ENCODE results near the gene PRIM1. TPM values are rescaled to one million over a fixed set of nuclear protein-coding genes. Genes with fewer than 3 reads are reported as not detected.
"Not testable (repeated sequence)": the region's sequence is repeated elsewhere in the genome, so short reads cannot be mapped to it uniquely, and the experiment has no call there.

PRIM1 gene
- total RNA-seq, 1 experiment from 2014 or later, result 94.5 TPM

DNA sequence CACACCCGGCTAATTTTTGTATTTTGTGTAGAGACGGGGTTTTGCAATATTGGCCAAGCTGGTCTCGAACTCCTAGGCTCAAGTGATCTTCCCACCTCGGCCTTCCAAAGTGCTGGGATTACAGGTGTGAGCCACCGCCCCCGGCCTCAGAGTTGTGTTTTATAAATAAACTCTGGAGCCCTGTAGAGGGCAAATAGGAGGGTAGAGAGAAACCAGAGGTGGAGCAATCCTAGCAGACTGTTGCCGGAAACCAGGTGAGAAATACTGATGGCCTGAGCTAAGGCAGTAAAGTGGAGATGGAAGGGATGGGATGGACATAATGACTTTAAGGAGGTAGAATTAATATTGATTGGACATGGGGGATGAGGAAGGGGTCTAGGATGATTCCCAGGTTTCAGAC is 8.3 kb upstream of the PRIM1 start:
- no peak for DNase-seq (ENCODE audit: low read depth)

DNA sequence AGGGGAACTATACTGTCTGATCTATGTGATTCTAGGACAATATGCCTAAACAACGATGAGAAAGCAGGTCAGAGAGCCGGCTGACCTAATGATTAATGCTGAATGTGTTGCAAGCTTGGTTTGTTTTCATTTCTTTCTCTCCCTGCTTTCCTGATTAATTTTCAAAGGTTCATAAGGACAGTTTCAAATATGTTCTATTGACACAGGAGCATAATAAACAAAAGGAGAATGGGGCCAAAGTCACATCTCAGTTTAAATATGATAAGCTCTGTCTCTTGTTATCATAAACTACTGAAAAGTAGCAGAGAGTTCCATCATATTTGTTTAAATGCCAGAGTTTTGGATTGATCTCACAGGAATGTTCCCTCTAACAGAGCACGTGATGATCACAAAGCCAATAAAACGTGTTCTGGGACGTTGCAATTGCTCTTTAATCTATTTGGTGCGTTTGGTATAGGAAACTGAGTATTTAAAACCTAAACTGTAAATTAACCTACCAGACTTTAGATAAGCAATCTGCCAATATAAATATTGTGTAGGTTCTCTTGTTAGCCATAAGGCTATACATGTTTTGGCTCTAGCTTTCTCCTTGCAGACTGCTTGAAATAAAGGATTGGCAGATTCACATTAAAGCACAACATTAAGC is 7.3 kb upstream of the PRIM1 start:
- no peak for DNase-seq (ENCODE audit: low read depth)

DNA sequence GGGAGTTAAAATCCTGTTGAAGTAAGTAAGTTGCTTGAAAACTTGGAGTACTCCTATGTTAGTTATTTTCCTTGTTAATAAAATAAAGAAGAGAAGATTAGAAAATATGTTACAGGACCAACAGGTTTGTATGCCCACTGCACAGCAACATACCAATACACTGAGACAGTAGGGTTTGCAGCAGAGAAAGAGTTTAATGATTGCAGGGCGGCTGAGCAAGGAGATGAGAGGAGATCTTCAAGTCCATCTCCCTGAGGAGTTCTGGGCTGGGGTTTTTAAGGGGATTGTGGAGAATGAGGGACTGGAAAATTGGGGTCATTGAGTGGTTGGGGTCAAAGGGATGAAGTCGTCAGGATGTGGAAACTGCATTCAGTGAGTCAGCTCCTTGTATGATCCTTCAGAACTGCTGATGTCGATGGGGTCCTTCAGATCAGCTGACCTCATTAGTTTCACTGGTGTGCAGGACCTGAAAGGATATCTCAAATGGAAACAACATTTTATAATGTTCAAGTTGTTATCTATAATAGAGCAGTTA is 6.7 kb upstream of the PRIM1 start:
- DNase-seq (ENCODE audit: low read depth), result no peak

DNA sequence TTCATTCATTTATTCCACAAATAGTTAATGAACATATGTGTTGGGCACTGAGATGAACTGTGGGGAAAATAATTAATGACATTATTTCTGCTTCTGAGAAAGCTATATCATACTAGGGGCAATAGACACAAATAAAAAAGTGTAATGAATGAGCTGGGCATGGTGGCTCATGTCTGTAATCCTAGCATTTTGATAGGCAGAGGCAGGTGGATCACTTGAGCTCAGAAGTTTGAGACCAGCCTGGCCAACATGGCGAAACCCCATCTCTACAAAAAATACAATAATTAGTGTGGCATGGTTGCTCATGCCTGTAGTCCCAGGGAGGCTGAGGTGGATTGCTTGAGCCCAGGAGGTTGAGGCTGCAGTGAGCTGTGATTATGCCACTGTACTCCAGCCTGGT is 5.8 kb upstream of the PRIM1 start:
- DNase-seq (ENCODE audit: low read depth), result not testable (repeated sequence)

DNA sequence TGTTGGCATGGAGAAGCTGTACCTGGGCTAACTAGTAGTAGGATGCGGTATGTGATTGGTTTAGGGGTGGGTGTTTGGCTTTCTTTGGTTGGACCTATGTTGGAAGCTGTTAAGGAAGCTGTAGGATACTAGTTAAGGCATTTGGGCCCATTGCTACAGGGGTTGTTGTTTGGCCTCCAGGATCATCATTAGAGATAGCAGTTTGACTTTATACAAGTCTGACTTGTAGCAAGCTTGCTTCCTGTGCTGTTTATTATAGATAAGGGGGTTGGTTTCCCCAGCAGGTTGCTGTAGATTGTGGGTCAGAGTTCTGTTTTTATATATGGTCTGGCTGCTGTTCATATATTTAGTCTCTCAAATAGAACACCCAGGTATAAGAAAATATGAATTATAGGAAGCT is 1.4 kb upstream of the PRIM1 start:
- DNase-seq (ENCODE audit: low read depth), result no peak

DNA sequence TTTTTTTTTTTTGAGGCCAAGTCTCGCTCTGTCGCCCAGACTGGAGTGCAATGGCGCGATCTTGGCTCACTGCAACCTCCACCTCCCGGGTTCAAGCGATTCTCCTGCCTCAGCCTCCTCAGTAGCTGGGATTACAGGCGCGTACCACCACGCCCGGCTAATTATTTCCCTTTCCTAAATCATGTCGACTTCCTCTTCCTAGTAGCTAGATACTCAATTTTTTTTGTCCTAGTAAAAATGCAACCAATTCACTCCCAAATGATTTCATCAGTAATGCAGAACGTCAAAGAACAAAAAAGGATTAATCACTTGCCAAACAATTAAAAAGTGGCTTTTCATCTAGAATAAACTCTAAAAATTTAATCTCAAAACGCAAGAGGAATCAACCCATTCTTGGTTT is 1.5 kb downstream of the PRIM1 start:
- not testable (repeated sequence) for DNase-seq (ENCODE audit: low read depth)

DNA sequence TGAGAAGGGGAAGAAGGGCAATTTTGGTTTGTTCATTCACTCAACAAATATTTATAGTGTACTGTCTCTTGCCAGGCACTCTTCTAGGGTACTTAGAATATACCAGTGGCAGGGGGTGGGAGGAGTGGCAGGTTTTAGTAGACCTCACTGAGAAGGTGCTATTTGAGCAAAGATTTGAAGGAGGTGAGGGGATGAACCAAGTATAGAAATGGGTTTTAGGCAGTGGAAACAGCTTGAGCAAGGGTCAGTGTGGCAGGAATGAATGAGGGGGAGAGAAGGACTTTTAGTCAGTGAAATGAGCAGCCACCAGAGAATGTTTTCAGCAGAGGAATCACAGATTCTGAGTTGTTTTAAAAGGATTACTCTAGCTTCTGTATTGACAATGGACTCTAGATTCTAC is 2.3 kb downstream of the PRIM1 start:
- DNase-seq (ENCODE audit: low read depth), result no peak

DNA sequence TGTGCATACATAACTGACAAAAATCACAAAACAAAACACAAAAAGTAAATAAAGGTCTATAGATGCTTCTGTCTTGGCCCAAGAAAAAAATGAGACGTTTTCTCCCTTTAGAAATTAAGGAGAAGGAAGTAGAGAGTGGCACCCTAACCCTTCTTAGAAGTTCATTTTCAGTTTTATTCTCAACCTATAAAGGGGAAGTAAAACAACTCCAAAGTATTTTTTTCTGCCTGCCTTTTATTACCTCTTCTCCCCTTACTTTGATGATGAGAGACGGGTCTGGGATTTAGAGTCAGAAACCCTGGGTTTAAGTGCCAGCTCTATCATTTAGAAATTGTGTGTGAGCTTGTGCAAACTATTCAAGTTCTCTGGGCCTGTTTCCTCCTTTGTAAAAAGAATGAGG is 2.8 kb downstream of the PRIM1 start:
- no peak for DNase-seq (ENCODE audit: low read depth)

DNA sequence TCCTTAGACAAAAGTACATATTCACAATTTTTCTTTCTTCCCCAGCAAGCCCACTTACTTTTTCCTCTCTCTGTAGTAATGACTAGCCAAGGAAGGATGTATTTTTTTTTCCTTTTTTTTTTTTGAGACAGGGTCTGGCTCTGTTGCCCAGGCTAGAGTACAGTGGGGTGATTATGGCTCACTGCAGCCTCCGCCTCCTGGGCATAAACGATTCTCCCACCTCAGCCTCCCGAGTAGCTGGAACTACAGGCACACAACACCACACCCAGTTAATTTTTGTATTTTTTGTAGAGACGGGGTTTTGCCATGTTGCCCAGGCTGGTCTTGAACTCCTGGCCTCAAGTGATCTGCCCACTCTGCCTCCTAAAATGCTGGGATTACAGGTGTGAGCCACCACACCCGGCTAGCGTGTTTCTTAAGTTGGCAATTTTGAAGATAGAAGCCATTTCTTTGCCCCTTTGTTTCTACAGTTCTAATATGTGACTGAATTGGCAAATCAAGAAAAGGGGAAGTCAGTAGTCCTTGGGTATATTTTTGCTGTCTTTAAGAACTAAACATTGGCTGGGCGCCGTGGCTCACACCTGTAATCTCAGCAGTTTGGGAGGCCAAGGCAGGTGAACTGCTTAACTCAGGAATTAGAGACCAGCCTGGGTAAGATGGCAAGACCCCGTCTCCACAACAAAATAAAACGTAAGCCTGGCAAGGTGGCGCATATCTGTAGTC is 23.8 kb downstream of the PRIM1 start:
- no peak for DNase-seq (ENCODE audit: low read depth)

DNA sequence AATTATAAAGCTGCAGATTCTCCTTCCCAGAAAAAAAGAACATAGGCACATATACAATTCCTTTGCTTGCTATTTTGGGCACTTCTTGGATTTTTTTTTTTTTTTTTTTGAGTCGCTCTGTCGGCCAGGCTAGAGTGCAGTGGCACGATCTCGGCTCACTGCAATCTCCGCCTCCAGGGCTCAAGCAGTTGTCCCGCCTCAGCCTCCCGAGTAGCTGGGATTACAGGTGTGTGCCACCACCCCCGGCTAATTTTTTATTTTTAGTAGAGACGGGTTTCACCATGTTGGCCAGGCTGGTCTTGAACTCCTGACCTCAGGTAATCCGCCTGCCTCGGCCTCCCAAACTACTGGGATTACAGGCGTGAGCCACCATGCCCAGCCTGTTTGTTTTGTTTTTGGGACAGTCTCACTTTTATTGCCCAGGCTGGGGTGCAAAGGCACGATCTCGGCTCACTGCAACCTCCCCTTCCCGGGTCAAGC is 25.9 kb downstream of the PRIM1 start:
- not testable (repeated sequence) for DNase-seq (ENCODE audit: low read depth)

DNA sequence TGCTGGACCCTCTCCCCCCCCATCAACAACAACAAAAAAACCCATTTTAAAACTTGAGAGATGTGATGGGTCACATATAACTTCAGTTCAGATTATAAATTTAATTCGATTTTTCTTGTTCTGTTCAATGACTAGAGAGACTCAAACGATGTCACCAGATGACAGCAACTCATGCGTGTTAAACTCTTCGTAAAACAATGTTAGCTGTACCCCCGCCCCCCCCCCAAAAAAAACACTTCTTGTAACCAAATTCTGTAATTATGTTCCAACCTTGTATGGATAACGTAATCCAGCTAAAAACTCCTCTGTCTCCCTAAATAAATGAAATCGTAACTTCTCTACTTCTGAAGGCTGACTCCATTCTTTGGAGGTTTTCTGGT is 26.4 kb downstream of the PRIM1 start:
- no peak for DNase-seq (ENCODE audit: low read depth)

DNA sequence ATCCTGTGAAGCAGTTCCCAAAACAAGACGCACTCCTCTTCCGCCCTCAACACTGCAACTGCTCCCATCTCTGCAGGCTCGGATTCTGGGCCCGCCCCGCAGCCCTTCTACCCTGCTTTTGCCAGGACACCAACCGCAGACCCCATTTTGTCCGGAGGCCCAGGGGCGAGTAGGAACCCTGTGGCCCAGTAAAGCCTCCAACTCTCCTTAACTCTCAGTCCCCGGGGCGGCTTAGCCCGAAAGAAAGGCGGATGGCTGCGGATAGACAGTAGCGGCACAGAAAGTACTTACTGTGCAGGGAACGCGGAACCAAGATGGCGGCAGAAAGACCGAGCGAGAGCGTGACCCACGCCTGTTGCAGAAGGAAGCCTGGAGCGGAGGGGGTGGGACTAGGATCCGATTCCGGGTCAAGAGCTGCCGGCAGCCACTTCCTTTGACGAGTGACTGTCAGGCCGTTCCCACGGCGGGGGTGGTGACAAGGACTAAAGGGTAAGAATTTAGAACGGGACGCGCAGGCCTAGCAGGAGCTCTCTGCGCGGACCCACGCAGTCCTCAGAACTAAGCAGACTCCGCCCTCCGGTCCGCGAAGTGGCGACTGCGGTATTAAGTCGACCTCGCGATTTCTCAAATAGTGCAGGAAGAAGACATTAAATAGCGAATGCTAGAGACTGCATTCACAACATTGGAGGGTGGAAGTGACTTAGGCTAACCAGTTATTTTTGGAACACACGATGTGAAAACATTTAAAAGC is 27.0 kb downstream of the PRIM1 start, which contains the start of gene NACA:
NACA (minus strand) TSS at position 328 of the 751 bp plus-strand sequence. CDS start 778 bp downstream, outside the sequence.
- peak; percentile 99 for DNase-seq (ENCODE audit: low read depth)

DNA sequence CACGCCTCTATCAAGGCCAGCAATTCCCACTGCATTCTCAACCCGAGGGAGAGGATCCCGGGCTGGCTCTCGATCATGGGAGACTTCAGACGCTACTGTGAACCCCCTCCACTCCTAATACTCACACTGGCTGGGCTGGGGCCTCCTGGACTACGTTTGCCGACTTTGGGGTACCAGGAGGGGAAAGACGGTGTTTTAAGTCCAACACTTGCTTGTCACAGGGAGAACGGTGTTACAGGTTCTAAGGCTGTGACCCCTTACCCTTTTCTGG is 27.5 kb downstream of the PRIM1 start:
- DNase-seq (ENCODE audit: low read depth), result no peak

DNA sequence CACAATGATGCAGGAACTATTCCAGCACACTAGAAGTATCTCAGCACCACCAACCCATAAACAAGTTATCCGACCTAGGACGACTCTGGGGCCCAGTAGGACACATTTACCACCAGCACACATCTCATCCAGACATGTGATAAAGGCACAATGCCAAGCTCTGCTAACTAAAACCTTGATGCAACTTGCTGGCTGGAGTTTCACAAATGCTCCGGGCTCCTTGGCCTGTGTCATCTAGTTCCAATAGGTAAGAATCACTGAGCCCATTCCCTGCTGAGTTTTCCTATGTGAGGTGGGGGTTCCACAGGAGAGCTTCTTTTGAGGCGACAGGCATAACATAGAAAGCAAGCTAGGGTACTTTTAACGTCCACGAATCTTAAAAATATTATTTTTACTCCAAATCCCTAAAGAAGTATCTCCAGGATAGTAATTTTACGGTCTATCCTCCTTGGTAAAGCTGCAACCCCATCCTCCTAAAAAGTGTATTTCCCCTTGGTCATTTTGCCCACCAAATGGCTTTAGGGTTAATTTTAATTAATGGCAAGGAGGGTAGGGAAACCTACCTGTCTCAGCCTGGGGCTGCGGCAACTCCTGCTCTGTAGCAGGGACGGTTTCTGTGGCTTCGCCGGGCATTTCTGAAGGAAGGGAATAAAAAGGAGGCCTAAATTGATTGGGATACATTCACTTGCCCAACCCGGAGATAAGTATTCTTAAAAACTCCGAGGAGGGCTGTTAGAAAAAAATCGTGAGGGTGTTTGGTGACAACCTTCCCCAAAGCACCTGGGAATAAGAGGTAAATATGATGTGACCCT is 28.0 kb downstream of the PRIM1 start:
- DNase-seq (ENCODE audit: low read depth), result peak; percentile 52

DNA sequence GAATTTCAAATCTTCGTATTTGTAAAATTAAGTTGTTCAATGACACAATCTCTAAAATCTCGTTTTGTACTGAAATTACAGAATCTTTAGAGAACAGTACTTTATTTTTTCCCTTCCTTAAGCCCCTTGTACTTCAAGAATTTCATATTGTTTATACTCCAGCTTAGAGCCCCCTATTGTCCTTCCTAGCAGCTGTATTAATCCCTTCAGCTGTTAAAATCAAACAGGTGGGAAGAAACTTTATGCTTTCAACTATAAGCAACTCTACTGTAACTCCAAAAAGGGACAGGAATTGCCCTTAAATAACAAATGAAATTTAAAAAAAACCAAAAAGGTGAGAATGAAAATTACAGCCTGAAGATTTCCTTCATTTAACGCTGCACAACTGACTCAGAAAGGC is 28.8 kb downstream of the PRIM1 start:
- DNase-seq (ENCODE audit: low read depth), result no peak

DNA sequence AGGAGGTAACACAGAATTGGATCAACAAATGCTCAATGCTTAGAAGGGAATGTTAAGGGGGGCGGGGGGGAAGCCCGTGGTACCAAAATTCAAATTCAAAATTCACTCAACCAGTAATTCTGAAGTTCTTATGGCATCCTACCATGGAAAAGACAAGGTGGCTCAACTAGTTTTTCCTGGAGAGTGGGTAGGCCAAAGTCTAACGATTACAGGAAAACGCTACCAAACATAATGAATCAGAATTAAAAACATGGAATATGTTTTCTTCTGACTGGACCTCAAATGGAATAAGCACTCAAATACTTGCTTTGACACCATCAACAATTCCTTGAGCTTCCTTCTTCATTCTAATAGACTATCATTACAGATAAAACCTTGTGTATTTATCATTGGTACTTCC is 29.3 kb downstream of the PRIM1 start:
- no peak for DNase-seq (ENCODE audit: low read depth)

DNA sequence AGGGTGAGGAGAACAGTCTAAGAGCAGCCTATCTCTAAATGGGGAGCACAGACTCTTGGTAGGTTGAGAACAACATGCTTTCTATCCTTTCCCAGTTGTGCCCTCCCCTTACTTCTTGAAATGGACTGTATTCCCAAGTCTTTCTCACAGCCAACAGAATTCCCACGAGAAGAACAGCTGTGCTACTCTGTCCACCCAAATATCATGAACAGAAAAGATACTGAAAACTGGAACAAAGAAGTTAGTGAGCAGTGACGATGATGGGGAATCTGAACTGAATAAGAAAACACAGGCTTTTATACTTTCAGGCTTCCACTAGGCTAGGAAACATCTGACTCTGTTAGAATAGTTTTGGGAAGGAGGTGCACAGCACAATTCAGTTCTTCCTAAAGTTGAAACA is 30.4 kb downstream of the PRIM1 start:
- no peak for DNase-seq (ENCODE audit: low read depth)

DNA sequence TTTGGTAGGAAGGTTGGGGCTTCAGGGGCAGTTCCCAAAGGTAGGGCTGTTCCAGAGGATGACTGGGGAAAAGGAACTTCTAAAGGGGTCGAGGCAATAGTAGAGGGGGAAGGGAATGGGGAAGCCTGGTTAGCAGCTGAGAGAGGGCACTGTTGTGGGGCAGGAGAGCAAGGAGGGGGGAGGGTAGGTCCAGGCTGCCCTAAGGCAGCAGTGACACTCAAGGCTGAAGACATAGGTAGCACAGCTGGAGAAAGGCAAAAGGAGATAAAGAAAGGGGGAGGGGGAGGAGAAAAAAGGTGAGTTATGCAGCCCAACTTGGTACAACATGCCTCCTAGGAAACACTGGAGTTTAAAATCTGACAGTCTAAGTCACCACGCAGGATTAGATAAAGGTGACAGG is 30.9 kb downstream of the PRIM1 start:
- DNase-seq (ENCODE audit: low read depth), result no peak

DNA sequence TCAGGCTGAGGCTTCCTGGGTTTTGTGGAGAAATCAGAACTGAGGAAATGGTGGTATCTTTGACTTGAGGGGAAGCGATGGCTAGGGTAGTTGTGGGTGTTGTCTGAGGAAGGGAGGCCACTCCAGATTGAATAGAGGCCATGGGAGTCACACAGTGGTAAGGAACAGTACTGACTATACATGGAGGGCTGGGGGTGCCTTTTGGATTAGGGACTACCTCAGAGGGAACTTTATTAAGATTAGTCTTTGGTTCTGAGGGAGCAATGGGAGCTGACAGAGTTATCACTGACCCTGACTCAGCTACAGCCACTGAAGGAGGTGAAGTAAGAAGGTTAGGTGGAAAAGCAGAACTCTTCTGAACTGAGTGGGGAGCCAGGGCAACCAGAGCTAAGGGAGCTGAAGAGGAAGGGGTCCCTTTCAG is 31.4 kb downstream of the PRIM1 start:
- DNase-seq (ENCODE audit: low read depth), result no peak

DNA sequence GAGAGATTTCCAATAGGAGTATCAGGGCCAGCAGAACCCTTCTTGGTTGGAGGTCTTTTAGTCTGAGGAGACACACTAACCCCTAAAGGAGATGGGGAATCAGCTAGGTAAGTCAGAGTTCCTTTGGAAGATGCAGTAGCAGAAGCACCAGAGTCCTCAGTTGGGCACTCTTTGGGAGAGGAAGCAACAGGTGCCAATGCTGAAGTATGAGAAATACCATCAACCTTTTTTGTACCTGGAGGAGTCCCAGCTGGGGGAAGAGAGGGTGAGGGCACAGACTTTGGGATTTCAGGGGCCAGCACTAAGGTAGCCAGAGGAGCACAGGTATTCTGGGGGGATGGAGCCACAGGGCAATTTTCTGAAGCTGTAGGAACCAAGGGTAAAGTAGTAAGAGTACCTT is 33.1 kb downstream of the PRIM1 start:
- no peak for DNase-seq (ENCODE audit: low read depth)

DNA sequence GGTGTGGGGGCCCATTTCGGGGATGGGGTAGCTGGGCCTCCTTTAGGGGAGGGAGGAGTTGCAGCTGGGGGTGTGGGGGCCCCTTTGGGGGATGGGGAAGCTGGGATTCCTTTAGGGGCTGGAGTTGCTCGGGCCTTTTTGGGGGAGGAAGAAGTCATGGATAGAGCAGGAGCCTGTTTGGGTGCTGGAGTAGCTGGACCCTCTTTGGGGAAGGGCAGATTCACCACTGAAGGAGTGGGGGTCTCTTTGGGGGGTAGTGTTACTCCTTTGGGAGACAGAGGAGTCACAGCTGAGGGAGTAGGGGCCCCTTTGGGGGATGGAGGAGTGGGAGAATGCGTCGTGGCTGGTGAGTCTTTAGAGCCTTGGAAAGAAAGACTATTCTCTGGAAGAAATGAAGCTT is 33.5 kb downstream of the PRIM1 start:
- no peak for DNase-seq (ENCODE audit: low read depth)

DNA sequence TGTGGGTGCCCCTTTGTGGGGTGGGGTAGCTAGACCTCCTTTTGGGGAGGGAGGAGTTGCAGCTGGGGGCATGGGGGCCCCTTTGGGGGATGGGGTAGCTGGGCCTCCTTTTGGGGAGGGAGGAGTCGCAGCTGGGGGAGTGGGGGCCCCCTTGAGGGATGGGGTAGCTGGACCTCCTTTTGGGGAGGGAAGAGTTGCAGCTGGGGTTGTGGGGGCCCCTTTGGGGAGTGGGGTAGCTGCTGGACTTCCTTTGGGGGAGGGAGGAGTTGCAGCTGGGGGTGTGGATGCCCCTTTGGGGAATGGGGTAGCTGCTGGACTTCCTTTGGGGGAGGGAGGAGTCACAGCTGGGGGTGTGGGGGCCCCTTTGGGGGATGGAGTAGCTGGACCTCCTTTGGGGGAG is 34.0 kb downstream of the PRIM1 start:
- DNase-seq (ENCODE audit: low read depth), result no peak

All from Daoy (cell line).